ENCODE results near the gene ARL8A. TPM values are rescaled to one million over a fixed set of nuclear protein-coding genes. Genes with fewer than 3 reads are reported as not detected.

The ARL8A gene
- total and polyA plus RNA-seq, 10 of the 15 experiments (the other 5 are each of a cell fraction or from before 2014, with no cell fraction given) = 0.34 to 49.2 (median 15.4) TPM

GRCh38 chr1:202181586-202181985 is 37.0 kb upstream of the ARL8A start:
- Histone ChIP-seq H3K4me3 (no peak overlapping the region), H3K36me3 (ENCODE audit: control insufficient read depth in 2 of 2, insufficient read depth in 2 of 2, low read length in 1 of 2) (no peaks in the 10 kb centered on the region), H3K27me3 (replicated peaks in 1 of 2; ENCODE audit: control insufficient read depth in 2 of 2, insufficient read depth in 2 of 2, low read length in 1 of 2) (peaks cover 0 to 3% of the 10 kb centered on the region in 2 experiments; a peak in 2 of 4 replicates), H3K9ac (ENCODE audit: control insufficient read depth, insufficient read depth, low read length) (no peak overlapping the region), H4K20me1 (ENCODE audit: control insufficient read depth, insufficient read depth) (no peaks in the 10 kb centered on the region), H2AFZ (ENCODE audit: control insufficient read depth, low read depth, low read length) (no peak overlapping the region), H3K4me1 (ENCODE audit: control insufficient read depth, insufficient read depth, low read length) (no peaks in the 10 kb centered on the region; the same call in 1 of the 2 replicates), H3K27ac (ENCODE audit: control insufficient read depth, insufficient read depth) (no peak overlapping the region), H3K4me2 (ENCODE audit: control insufficient read depth, insufficient read depth) (no peak overlapping the region), H3K9me3 (replicated peaks; ENCODE audit: control insufficient read depth, insufficient read depth, low read length) (no peaks in the 10 kb centered on the region), H3K79me2 (ENCODE audit: control insufficient read depth, insufficient read depth, low read length) (no peaks in the 10 kb centered on the region)
- DNase-seq (ENCODE audit: low read depth, low spot score) = no peak
- in situ Hi-C loops (cut with MboI) = no loop called here
- SMC1A ChIA-PET (ENCODE audit: uncharacterized antibody, unreplicated experiment) = no interaction called here
- intact Hi-C loops (cut with micrococcal nuclease; ENCODE audit: unreplicated experiment) = no loop called here
- no peak for FAIRE-seq
- BruUV-seq (replicated peaks) = no TSS peak
- POLR2A ChIA-PET = interaction anchor here (0.6 kb wide), 1 partner anchor 353 kb away, joined by 5 read pairs; no protein-coding TSS in a partner anchor
- ATAC-seq = no peak
- RAD21 ChIA-PET (ENCODE audit: unreplicated experiment) = no interaction called here
- 44% methylated on average over 7 of the region's 7 CpGs for WGBS (ENCODE audit: insufficient coverage, insufficient replicate concordance, low lambda C conversion rate, missing lambda C conversion rate)
- CTCF ChIA-PET = interaction anchor here (1.3 to 12.4 kb wide), 6 partner anchors 8 to 134 kb away, joined by 3 to 171 read pairs (median 19); partner anchors contain the start of genes LGR6 and PTPN7
- TF ChIP-seq SKIL (IDR thresholded peaks at IDR 0.05; ENCODE audit: low read depth, poor library complexity, severe bottlenecking) (no peak), PRDM15 (CRISPR knock-in tag; IDR thresholded peaks at IDR 0.05) (no peak), RB1 (IDR thresholded peaks at IDR 0.05; ENCODE audit: borderline replicate concordance) (no peak), TAF1 (IDR thresholded peaks at IDR 0.05; ENCODE audit: borderline replicate concordance, low read depth, low read length) (no peak), IKZF1 (conservative IDR thresholded peaks at IDR 0.05) (no peak), USF2 (IDR thresholded peaks at IDR 0.05; ENCODE audit: borderline replicate concordance, low read depth, low read length) (no peak), PML (IDR thresholded peaks at IDR 0.05; ENCODE audit: low read length) (no peak), STAT1 (conservative IDR thresholded peaks at IDR 0.05) (no peak), RUNX3 (IDR thresholded peaks at IDR 0.05; ENCODE audit: low read length) (no peak), ZNF217 (IDR thresholded peaks at IDR 0.05) (no peak)
- TF ChIP-seq, protein P1, sequence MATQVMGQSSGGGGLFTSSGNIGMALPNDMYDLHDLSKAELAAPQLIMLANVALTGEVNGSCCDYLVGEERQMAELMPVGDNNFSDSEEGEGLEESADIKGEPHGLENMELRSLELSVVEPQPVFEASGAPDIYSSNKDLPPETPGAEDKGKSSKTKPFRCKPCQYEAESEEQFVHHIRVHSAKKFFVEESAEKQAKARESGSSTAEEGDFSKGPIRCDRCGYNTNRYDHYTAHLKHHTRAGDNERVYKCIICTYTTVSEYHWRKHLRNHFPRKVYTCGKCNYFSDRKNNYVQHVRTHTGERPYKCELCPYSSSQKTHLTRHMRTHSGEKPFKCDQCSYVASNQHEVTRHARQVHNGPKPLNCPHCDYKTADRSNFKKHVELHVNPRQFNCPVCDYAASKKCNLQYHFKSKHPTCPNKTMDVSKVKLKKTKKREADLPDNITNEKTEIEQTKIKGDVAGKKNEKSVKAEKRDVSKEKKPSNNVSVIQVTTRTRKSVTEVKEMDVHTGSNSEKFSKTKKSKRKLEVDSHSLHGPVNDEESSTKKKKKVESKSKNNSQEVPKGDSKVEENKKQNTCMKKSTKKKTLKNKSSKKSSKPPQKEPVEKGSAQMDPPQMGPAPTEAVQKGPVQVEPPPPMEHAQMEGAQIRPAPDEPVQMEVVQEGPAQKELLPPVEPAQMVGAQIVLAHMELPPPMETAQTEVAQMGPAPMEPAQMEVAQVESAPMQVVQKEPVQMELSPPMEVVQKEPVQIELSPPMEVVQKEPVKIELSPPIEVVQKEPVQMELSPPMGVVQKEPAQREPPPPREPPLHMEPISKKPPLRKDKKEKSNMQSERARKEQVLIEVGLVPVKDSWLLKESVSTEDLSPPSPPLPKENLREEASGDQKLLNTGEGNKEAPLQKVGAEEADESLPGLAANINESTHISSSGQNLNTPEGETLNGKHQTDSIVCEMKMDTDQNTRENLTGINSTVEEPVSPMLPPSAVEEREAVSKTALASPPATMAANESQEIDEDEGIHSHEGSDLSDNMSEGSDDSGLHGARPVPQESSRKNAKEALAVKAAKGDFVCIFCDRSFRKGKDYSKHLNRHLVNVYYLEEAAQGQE (IDR thresholded peaks at IDR 0.05; ENCODE audit: low read depth, low read length) = no peak
- TF ChIP-seq, protein P2, sequence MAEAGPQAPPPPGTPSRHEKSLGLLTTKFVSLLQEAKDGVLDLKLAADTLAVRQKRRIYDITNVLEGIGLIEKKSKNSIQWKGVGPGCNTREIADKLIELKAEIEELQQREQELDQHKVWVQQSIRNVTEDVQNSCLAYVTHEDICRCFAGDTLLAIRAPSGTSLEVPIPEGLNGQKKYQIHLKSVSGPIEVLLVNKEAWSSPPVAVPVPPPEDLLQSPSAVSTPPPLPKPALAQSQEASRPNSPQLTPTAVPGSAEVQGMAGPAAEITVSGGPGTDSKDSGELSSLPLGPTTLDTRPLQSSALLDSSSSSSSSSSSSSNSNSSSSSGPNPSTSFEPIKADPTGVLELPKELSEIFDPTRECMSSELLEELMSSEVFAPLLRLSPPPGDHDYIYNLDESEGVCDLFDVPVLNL (IDR thresholded peaks at IDR 0.05; ENCODE audit: low read depth, low read length) = no peak

Data from GM12878 (cell line).